ACC112 (cell line): ENCODE measurements around the gene FITM2.

Experiments used
- H2AFZ ChIP-seq: fragments of 200-600 bp; sonication (generic); one replicate; pipeline ENCODE4 v1.6.0; 2017; ENCODE audit warnings: antibody characterized with exemption, low read length; ENCODE audit not compliant: unreplicated experiment
- H3K27ac ChIP-seq: fragments of 200-600 bp; sonication (generic); 2 replicates; pipeline ENCODE4 v1.5.1; 2014; ENCODE audit warnings: low read depth, mild to moderate bottlenecking, antibody characterized with exemption, low read length, moderate library complexity
- H3K27me3 ChIP-seq: fragments of 200-600 bp; sonication (generic); 2 replicates; pipeline ENCODE4 v1.6.1; 2014; ENCODE audit warnings: mild to moderate bottlenecking, antibody characterized with exemption, low read length, moderate library complexity, mixed read lengths; ENCODE audit not compliant: insufficient read depth
- H3K36me3 ChIP-seq: fragments of 200-600 bp; sonication (generic); 2 replicates; pipeline ENCODE4 v1.6.1; 2016; ENCODE audit warnings: mild to moderate bottlenecking, antibody characterized with exemption, low read length, moderate library complexity, mixed read lengths; ENCODE audit not compliant: insufficient read depth
- H3K4me1 ChIP-seq: fragments of 200-600 bp; sonication (generic); one replicate; pipeline ENCODE4 v1.6.1; 2016; ENCODE audit warnings: low read length, mixed read lengths; ENCODE audit not compliant: insufficient read depth, unreplicated experiment, control insufficient read depth
- H3K4me3 ChIP-seq: fragments of 200-600 bp; sonication (generic); 2 replicates; pipeline ENCODE4 v1.5.1; 2014; ENCODE audit warnings: mild to moderate bottlenecking, low read depth, low read length
- H3K79me2 ChIP-seq: fragments of 200-600 bp; sonication (generic); one replicate; pipeline ENCODE4 v1.6.0; 2016; ENCODE audit warnings: low read length; ENCODE audit not compliant: control insufficient read depth, unreplicated experiment, insufficient read depth

FITM2 gene

DNA sequence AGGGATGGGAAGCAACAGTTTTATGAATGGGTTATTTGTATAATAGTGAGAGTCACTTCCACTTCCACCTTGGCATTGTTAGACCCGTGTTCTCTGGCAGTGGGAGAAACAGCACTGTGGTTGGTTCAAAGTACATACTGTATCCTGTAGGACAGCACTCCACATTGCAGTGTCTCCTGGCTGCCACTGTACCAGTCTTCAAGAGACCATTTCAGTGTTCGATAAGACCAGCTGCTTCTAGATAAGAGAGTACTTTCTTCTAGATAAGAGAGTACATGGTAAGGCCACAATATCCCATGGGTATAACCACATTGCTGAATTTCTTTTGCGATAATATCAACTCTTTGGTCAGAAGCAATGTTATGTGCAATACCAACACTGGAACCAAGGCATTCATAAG lies 28.8 kb downstream of the FITM2 start:
- Histone ChIP-seq H3K4me3 (no peak overlapping the region), H2AFZ (no peak overlapping the region), H3K27me3 (peaks cover 3% of the 10 kb centered on the region; the same call in 1 of the 2 replicates), H3K27ac (no peak overlapping the region), H3K4me1 (peaks cover 4% of the 10 kb centered on the region), H3K79me2 (no peaks in the 10 kb centered on the region), H3K36me3 (no peaks in the 10 kb centered on the region)

GRCh38 chr20:44280387-44280786 lies 30.6 kb downstream of the FITM2 start:
- H3K27ac ChIP-seq, result no peak overlapping the region
- H3K27me3 ChIP-seq, result peaks cover 3% of the 10 kb centered on the region; the same call in 1 of the 2 replicates
- no peaks in the 10 kb centered on the region for H3K36me3 ChIP-seq
- no peak overlapping the region for H2AFZ ChIP-seq
- no peak overlapping the region for H3K4me3 ChIP-seq
- H3K79me2 ChIP-seq, result no peaks in the 10 kb centered on the region
- H3K4me1 ChIP-seq, result peaks cover 4% of the 10 kb centered on the region

DNA sequence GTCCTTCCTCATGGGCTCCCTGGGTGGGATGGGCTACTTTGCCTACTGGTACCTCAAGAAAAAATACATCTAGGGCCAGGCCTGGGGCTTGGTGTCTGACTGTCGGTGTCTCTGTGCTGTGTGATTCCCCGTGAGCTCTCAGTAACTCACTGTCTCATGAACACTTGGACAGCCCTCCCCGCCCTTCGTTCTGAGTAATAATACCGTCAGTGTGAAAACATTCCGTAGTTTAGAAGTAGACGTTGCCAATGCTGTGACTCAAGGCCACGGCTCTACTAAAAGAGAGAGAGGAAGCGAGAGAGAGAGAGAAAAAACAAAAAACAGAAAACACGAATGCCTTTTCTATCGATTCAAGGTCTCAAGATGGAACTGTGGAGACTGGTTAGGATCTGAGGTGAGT lies 31.8 kb downstream of the FITM2 start:
- no peaks in the 10 kb centered on the region for H3K79me2 ChIP-seq
- H2AFZ ChIP-seq, result no peak overlapping the region
- H3K36me3 ChIP-seq, result no peaks in the 10 kb centered on the region
- peaks cover 4% of the 10 kb centered on the region for H3K4me1 ChIP-seq
- H3K27me3 ChIP-seq, result peaks cover 13% of the 10 kb centered on the region; the same call in 1 of the 2 replicates
- H3K4me3 ChIP-seq, result no peak overlapping the region
- H3K27ac ChIP-seq, result no peak overlapping the region

DNA sequence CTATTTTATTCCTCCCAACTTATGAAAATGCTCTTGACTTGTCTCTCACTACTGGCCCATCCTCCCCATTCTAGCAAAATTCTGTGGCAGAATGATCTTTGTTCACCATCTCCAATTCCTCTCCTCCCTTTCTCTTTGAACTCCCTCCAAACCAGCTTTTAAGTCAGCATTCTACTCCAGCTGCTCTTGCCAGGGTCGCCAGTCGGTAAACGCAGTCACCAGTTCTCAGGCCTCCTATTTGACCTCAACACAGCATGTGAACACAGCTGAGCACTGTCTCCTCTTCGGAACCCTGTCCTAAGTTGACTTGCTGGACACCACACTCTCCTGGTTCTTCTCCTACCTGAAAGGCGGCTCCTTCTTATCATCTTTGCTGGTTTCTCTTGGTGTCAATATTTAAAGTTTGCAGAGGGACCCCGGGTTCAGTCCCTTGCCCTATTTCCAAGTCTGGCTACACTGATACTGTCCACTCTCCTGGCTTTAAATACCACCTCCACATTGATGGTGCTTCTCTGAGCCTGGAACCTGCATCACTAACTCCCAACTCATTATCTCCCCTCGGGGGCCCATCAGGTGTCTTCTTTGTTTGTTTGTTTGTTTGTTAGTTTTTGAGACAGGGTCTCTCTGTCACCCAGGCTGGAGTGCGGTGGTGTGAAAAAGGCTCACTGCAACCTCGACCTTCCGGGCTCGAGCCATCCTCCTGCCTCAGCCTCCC lies 36.5 kb downstream of the FITM2 start:
- H2AFZ ChIP-seq, result no peak overlapping the region
- peaks cover under 1% of the 10 kb centered on the region for H3K4me1 ChIP-seq
- no peak overlapping the region for H3K4me3 ChIP-seq
- no peak overlapping the region for H3K27ac ChIP-seq
- peaks cover 17% of the 10 kb centered on the region; the same call in 1 of the 2 replicates for H3K27me3 ChIP-seq
- H3K79me2 ChIP-seq, result no peaks in the 10 kb centered on the region
- no peaks in the 10 kb centered on the region for H3K36me3 ChIP-seq

DNA sequence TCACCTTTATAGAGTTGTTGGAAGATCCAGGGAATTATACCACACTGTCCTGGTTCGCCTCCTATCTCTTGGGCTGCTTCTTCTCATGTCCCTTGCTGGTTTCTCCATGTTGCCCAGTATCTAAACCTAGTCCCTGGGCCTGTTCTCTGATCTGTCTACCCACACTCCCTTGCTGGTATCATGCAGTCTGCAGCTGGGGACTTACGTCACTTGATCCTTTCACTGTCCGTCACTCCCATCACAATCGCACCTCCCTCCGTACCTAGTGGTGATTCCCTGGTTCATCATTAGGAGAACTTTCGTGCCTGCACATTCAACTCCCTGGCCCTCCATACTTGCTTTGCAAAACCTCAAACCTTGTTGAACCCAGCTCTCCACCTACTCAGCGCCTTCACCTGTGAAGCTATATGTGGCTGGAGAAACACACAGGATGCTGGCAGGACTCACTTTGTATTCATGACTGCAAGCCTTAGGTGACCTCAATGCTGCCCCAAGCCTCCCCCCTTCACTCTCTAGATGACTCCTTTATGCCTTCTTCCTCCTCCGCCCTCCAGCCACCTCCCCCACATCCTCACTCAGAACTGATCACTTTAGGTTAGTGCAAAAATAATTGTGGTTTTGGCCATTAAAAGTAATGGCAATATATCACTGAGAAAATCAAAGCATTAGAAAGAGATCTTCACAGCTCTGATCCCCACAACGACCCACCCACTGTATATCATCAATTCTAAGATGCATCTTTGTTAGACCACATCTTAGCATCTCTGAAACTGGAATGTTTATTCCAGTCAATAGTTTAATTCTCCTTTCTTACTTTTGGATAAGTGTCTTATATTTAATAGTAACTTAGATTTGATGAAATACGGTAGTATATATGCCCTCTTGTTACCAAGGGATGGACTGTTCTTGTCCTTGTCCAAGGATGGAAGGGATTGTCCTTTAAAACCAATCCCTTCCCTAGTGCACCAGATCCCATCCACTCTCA lies 37.5 kb downstream of the FITM2 start:
- Histone ChIP-seq H2AFZ (no peak overlapping the region), H3K4me1 (no peaks in the 10 kb centered on the region), H3K4me3 (no peak overlapping the region), H3K36me3 (no peaks in the 10 kb centered on the region), H3K27ac (no peak overlapping the region), H3K27me3 (peaks cover 17% of the 10 kb centered on the region; the same call in 1 of the 2 replicates), H3K79me2 (no peaks in the 10 kb centered on the region)

DNA sequence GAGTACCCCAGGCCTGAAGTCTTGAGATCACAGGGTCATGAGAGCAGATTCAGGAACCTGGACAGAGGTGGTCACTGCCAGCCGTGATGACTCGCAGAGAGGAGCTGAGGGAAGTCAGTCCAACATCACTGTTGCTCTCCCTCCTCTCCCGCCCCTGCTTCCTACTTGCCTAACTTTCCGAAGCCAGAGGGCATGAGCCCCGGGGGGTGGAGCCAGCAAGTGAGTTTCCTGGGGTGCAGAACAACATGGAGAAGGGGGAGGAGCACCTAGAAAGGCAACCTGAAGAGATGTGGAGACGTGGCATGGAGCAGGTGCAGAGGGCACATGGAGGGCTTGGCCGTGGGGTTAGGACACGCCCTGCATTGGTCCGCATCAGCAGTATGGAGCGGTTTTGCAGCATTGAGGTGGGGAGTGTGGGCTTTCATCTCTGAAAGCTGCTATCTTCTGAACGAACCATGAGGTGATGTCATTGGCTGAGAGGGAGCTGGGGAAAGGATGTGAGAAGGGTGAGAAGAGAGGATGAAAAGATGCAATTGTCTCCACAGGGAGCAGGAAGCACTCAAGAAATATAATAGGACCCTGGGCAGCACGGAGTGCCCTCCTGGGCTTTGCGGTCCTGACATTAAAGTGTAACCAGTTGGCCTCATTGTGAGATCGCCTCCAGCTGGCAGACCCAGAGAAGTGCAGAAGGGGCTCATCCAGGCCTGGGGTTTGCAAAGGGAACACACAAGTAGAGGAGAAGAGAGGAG lies 38.9 kb downstream of the FITM2 start:
- H3K4me3 ChIP-seq, result no peak overlapping the region
- no peak overlapping the region for H3K27ac ChIP-seq
- H3K27me3 ChIP-seq, result peaks cover 26% of the 10 kb centered on the region
- H3K79me2 ChIP-seq, result no peaks in the 10 kb centered on the region
- H2AFZ ChIP-seq, result no peak overlapping the region
- no peaks in the 10 kb centered on the region for H3K4me1 ChIP-seq
- no peaks in the 10 kb centered on the region for H3K36me3 ChIP-seq

DNA sequence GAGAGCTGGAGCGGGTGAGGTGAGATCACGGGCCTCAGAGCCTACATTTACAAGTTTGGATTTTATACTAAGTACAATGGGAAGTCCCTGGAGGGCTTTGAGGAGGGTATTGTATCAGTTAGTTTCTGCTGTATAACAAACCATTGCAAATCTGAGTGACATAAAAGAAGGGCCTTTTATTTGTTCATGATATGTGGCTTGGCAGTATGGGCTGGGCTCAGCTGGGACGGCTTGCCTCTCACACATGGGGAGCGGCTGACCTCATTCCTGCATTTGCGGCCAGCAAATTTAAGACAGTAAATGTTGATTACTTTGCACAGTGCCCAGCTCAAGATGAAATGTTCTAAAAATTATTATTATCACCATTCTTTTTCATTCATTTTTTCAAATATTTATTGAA lies 42.2 kb downstream of the FITM2 start:
- Histone ChIP-seq H3K4me3 (no peak overlapping the region), H3K27me3 (peaks cover 15% of the 10 kb centered on the region), H3K79me2 (no peaks in the 10 kb centered on the region), H3K4me1 (no peaks in the 10 kb centered on the region), H3K36me3 (no peaks in the 10 kb centered on the region), H3K27ac (no peak overlapping the region), H2AFZ (no peak overlapping the region)

- peaks cover 30% of the 10 kb centered on the region for H3K27me3 ChIP-seq
These were observed 46.7 kb downstream of the FITM2 start for GRCh38 chr20:44264287-44264686.

GRCh38 chr20:44258226-44258890 lies 52.6 kb downstream of the FITM2 start:
- no peaks in the 10 kb centered on the region for H3K36me3 ChIP-seq
- H3K4me1 ChIP-seq, result no peaks in the 10 kb centered on the region
- no peaks in the 10 kb centered on the region for H3K79me2 ChIP-seq
- H2AFZ ChIP-seq, result no peak overlapping the region
- no peak overlapping the region for H3K4me3 ChIP-seq
- H3K27me3 ChIP-seq, result peaks cover 14% of the 10 kb centered on the region; the same call in 1 of the 2 replicates
- H3K27ac ChIP-seq, result no peak overlapping the region

More at GRCh38 chr20:44264287-44264686, 46.7 kb downstream of the FITM2 start:
- H3K4me3 ChIP-seq, result no peak overlapping the region
- H3K4me1 ChIP-seq, result no peaks in the 10 kb centered on the region
- no peak overlapping the region for H3K27ac ChIP-seq
- H3K79me2 ChIP-seq, result no peaks in the 10 kb centered on the region
- no peaks in the 10 kb centered on the region for H3K36me3 ChIP-seq
- H2AFZ ChIP-seq, result no peak overlapping the region

- H3K4me1 ChIP-seq, result no peaks in the 10 kb centered on the region
- H3K36me3 ChIP-seq, result no peaks in the 10 kb centered on the region
- no peak overlapping the region for H3K27ac ChIP-seq
- no peaks in the 10 kb centered on the region for H3K79me2 ChIP-seq
- no peak overlapping the region for H2AFZ ChIP-seq
- 0 out of 2 replicates have a peak, but pooled peaks cover 12% of the 10 kb centered on the region for H3K27me3 ChIP-seq
- H3K4me3 ChIP-seq, result no peak overlapping the region
These were observed 54.0 kb downstream of the FITM2 start for GRCh38 chr20:44256961-44257360.
